ENCODE results near the gene RAB3IL1. TPM values are rescaled to one million over a fixed set of nuclear protein-coding genes. Genes with fewer than 3 reads are reported as not detected.

Gene RAB3IL1
- total RNA-seq, 4 donors from 2014 or later, result 0.15 to 10.3 (median 5.0) TPM

GRCh38 chr11:61919705-61920631 lies 2.6 kb upstream of the RAB3IL1 start:
- 70 to 100% methylated on average over 1 to 6 of the region's 13 CpGs for WGBS, 2 donors
- Histone ChIP-seq H3K4me1 (peaks cover 33 to 85% (median 36%) of the 10 kb centered on the region in 3 donors), H3K27ac (peak overlapping the region; percentile 17 to 88 (median 72)), H3K4me3 (no peak overlapping the region), H3K9me3 (no peaks in the 10 kb centered on the region), H3K27me3 (peaks cover 0 to 71% (median 0%) of the 10 kb centered on the region in 4 donors), H3K36me3 (no peaks in the 10 kb centered on the region)
- DNase-seq, result no peak
- no peak for TF ChIP-seq CTCF (IDR thresholded peaks at IDR 0.05)
- no peak for TF ChIP-seq POLR2A (IDR thresholded peaks at IDR 0.05)
- intact Hi-C loops (cut with DNase I), result no loop called here

- Histone ChIP-seq H3K9me3 (no peaks in the 10 kb centered on the region), H3K36me3 (no peaks in the 10 kb centered on the region), H3K27ac (peak overlapping the region; percentile 25 to 88 (median 72)), H3K4me1 (peaks cover 29 to 86% (median 36%) of the 10 kb centered on the region in 3 donors), H3K4me3 (no peak overlapping the region), H3K27me3 (peaks cover 0 to 71% (median 0%) of the 10 kb centered on the region in 4 donors)
- DNase-seq, result no peak
- TF ChIP-seq CTCF (IDR thresholded peaks at IDR 0.05), result no peak
- TF ChIP-seq POLR2A (IDR thresholded peaks at IDR 0.05), result no peak
- intact Hi-C loops (cut with DNase I), result no loop called here
- 59 to 60% methylated on average over 1 to 4 of the region's 6 CpGs for WGBS, 2 donors
Observed at GRCh38 chr11:61918938-61919704, 1.8 kb upstream of the RAB3IL1 start.

- Histone ChIP-seq H3K27me3 (peaks cover 0 to 68% (median 0%) of the 10 kb centered on the region in 4 donors), H3K4me3 (peak overlapping the region in 1 of 4 donors; percentile 67), H3K9me3 (no peaks in the 10 kb centered on the region), H3K4me1 (peaks cover 22 to 86% (median 31%) of the 10 kb centered on the region in 3 donors), H3K27ac (peak overlapping the region; percentile 25 to 88 (median 72)), H3K36me3 (no peaks in the 10 kb centered on the region)
- WGBS, 2 donors, result 65 to 68% methylated on average over 9 to 11 of the region's 14 CpGs
- no peak for DNase-seq
- TF ChIP-seq POLR2A (IDR thresholded peaks at IDR 0.05) (no peak), CTCF (IDR thresholded peaks at IDR 0.05) (no peak)
- intact Hi-C loops (cut with DNase I), result no loop called here
Observed at GRCh38 chr11:61918251-61918937, 1.0 kb upstream of the RAB3IL1 start.

DNA sequence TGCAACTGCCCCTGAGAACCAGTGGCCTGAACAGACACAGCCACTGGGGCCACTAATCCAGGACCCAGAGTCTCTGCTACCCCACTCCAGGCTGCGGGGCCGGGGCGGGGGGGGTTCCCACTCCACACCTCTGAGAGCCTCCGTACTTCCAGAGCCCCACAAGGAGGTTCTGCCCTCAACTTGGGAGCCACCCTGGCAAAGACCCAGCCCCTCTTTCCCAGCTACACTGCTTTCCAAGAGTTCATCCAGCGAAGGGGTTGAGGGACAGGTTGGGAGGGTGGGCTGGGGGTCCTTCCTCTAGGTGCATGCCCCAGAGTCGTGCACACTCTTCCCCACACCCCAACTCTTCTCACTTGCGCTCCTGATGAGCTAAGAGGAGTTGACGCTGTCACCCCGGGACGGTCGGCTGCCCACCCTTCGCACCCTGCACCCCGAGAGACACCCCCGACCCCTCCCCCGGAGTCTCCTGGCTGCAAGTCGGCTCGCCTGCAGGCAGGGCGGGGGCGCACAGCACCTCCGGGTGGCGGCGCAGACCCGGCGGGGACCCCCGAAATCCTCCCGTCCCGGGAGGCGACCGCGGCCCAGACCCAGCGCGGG lies 531 bp downstream of the RAB3IL1 start:
- TF ChIP-seq CTCF (IDR thresholded peaks at IDR 0.05) (no peak), POLR2A (IDR thresholded peaks at IDR 0.05) (no peak)
- H3K4me3 ChIP-seq, result peak overlapping the region; percentile 37 to 83 (median 57)
- WGBS, 2 donors, result 21% methylated on average over 4 of the region's 32 CpGs; no CpG with 5 or more reads in 1 of the 2 donors
- H3K4me1 ChIP-seq, result peaks cover 17 to 83% (median 28%) of the 10 kb centered on the region in 3 donors
- peaks cover 0 to 62% (median 0%) of the 10 kb centered on the region in 4 donors for H3K27me3 ChIP-seq
- no peaks in the 10 kb centered on the region for H3K9me3 ChIP-seq
- DNase-seq, result no peak
- no peaks in the 10 kb centered on the region for H3K36me3 ChIP-seq
- intact Hi-C loops (cut with DNase I), result no loop called here
- H3K27ac ChIP-seq, result peak overlapping the region; percentile 41 to 88 (median 70)
